HG03442 (cell line): ENCODE data around the gene UGT1A8.
"Not testable (repeated sequence)": the region's sequence is repeated elsewhere in the genome, so short reads cannot be mapped to it uniquely, and the experiment has no call there.

Source experiments
- ATAC-seq: cut with Tn5 transposase; IDR thresholded peaks from one replicate; pipeline ENCODE4 v1.9.1; 2021; ENCODE audit warnings: mild to moderate bottlenecking, moderate library complexity; ENCODE audit not compliant: unreplicated experiment

UGT1A8 gene

DNA sequence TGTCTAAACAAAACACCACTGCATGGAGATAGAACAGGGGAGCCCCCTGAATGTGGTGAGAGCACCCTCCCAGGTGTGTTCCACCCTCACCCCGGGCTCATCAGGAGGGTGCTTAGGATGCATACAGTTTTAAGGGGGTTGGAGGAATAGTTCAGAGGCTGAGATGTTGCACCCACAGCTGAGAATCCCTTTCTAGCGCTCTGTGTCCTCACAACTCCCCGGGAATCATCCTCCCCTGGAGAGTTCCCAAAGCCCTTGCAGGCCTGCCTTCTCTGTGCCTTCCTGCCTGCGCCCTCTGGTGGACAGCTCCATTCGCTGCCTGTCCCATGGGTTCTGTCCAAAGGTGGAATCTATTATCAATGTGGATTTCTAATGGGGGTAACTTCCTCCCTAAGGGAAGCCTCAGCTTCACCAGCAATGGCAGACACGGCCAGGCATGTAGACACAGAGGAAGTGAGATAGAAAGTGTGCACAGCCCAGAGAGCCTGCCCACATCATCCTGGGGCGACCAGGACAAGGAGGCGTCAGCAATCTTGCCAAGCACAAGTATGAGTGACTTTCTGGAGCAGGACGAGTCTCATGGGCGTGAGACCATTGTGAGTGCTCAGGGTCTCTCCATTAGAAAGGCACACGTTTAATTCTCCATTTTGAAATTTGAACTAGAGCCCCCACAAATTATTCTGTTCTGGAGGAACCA lies 94.0 kb downstream of the UGT1A8 start:
- ATAC-seq: no peak

DNA sequence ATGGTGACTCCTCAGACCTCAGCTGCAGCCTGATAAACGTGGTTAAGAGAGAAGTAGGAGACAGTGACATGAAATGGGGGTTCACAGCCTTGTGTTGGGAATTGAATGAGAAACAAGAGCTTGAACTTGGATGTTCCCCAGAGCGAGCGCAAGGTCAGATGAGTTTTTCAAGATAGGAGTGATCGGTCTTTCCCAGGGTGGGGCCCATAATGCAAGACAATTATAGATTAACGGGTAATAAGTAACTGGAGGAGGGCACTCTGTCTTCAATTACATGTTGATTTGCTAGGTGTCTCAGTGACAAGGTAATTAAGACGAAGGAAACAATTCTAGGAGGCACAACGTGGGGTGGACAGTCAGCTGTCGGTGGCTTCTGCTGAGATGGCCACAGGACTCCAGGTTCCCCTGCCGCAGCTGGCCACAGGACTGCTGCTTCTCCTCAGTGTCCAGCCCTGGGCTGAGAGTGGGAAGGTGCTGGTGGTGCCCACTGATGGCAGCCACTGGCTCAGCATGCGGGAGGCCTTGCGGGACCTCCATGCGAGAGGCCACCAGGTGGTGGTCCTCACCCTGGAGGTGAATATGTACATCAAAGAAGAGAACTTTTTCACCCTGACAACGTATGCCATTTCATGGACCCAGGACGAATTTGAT lies 95.3 kb downstream of the UGT1A8 start, which contains the start of gene UGT1A5:
UGT1A5 (plus strand) TSS at position 297 of the 651 bp plus-strand sequence; CDS start at position 382, 85 bp downstream.
- ATAC-seq: no peak

DNA sequence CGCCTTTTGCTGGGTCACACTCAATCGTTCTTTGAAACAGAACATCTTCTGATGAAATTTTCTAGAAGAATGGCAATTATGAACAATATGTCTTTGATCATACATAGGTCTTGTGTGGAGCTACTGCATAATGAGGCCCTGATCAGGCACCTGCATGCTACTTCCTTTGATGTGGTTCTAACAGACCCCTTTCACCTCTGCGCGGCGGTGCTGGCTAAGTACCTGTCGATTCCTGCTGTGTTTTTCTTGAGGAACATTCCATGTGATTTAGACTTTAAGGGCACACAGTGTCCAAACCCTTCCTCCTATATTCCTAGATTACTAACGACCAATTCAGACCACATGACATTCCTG lies 95.8 kb downstream of the UGT1A8 start:
- ATAC-seq: no peak

DNA sequence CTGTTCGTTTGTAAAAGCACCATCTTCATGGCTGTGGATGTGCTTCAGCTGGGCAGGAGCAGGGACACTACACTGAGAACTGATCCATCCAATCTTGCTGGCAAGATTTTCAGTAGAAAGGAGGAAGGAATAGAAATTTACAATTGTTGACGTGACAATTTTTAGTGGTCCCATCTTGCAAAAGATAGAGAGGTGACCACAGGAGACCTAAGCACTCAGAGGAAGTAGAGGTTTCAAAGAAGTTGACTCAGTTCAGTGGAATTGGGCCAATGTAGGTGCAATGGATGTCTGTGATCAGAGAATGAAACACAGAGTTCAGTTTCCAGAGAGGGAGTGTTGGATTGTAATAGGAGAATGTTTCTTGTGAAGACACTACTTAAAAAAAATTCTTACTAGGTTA lies 96.7 kb downstream of the UGT1A8 start:
- no peak for ATAC-seq

DNA sequence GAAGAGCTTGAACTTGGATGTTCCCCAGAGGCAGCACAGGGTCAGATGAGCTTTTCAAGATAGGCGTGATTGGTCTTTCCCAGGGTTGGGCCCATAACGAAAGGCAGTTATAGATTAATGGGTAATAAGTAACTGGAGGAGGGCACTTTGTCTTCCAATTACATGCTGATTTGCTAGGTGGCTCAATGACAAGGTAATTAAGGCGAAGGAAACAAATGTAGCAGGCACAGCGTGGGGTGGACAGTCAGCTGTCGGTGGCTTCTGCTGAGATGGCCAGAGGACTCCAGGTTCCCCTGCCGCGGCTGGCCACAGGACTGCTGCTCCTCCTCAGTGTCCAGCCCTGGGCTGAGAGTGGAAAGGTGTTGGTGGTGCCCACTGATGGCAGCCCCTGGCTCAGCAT lies 101.1 kb downstream of the UGT1A8 start, which contains the start of gene UGT1A4:
UGT1A4 (plus strand) TSS at position 185 of the 400 bp plus-strand sequence; CDS start at position 270, 85 bp downstream.
- no peak for ATAC-seq

DNA sequence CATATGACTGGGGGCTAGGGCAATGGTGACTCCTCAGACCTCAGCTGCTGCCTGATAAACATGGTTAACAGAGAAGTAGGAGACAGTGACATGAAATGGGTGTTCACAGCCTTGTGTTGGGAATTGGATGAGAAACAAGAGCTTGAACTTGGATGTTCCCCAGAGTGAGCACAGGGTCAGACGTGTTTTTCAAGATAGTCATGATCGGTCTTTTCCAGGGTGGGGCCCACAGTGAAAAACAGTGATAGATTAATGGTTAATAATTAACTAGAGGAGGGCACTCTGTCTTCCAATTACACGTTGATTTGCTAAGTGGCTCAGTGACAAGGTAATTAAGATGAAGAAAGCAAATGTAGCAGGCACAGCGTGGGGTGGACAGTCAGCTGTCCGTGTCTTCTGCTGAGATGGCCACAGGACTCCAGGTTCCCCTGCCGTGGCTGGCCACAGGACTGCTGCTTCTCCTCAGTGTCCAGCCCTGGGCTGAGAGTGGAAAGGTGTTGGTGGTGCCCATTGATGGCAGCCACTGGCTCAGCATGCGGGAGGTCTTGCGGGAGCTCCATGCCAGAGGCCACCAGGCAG lies 111.4 kb downstream of the UGT1A8 start, which contains the start of gene UGT1A3:
UGT1A3 (plus strand) TSS at position 320 of the 579 bp plus-strand sequence; CDS start at position 405, 85 bp downstream.
- ATAC-seq: no peak

DNA sequence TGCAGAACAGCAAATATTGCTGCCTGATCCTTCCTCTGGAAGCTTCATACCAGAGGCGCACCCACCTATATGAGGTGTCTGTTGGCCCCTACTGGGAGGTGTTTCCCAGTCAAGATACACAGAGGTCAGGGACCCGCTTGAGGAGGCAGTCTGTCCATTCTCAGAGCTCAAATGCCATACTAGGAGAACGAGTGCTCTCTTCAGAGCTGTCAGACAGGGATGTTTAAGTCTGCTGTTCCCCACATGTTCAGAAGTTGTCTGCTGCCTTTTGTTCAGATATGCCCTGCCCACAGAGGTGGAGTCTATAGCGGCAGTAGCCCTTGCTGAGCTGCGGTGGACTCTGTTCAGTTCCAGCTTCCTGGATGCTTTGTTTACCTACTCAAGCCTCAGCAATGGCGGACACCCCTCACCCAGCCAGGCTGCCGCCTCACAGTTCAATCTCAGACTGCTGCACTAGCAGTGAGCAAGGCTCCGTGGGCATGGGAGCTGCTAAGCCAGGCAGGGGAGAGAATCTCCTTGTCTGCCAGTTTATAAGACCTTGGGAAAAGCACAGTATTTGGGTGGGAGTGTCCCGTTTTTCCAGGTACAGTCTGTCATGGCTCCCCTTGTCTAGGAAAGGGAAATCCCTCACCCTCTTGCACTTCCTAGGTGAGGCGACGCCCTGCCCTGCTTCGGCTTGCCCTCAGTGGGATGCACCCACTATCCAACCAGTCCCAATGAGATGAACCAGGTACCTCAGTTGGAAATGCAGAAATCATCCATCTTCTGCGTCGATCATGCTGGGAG lies 119.6 kb downstream of the UGT1A8 start:
- ATAC-seq: not testable (repeated sequence)

DNA sequence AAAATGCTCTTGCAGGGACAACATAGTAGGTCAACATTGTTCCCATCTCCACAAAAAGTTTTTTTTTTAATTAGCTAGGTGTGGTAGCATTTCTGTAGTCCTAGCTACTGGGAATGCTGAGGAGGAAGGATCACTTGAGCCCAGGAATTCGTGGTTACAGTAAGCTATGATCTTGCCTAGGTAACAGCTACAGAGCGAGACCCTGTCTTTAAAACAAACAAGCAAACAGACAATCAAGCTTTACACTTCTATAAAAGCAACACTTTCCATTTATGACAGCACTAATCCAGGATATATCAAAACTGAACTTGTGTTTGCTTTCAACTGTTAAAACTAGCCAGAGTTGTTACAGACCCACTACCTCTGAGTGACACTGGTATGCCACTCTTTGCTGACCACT lies 123.4 kb downstream of the UGT1A8 start:
- no peak for ATAC-seq

DNA sequence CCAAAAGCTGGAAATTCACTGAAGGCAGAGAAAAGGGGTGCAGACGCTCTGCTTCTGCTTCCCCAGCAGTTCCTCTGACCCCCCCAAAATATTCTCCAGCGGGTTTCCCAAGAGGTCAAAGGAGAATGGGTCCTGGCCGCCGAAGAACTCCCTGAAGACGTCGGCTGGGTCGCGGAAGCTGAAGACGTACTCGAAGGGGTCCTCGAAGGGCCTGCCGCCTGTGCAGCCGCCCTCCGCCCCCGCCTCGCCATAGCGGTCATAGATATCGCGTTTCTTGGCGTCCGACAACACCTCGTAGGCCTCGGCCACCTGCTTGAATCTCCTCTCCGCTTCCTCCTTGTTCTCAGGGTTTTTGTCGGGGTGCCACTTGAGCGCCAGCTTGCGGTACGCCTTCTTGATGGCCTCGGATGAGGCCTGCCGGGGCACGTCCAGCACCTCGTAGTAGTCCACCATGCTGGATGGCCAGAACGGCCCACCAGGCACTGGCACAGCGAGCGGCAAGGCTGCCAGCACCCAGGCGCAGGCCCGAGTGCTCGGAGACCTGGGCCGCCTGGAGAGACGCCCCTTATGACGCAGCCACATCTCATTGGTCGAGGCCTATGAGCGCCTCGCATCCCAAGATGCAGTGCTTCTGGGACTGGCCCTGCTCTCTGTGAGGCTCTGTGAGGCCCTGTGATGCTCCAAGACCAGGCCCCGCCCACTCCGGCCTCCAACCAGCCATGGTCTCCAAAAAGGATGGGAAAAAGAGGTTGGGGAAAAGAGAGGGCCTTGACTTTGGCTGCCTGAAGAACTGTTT lies 126.2 kb downstream of the UGT1A8 start:
- no peak for ATAC-seq

DNA sequence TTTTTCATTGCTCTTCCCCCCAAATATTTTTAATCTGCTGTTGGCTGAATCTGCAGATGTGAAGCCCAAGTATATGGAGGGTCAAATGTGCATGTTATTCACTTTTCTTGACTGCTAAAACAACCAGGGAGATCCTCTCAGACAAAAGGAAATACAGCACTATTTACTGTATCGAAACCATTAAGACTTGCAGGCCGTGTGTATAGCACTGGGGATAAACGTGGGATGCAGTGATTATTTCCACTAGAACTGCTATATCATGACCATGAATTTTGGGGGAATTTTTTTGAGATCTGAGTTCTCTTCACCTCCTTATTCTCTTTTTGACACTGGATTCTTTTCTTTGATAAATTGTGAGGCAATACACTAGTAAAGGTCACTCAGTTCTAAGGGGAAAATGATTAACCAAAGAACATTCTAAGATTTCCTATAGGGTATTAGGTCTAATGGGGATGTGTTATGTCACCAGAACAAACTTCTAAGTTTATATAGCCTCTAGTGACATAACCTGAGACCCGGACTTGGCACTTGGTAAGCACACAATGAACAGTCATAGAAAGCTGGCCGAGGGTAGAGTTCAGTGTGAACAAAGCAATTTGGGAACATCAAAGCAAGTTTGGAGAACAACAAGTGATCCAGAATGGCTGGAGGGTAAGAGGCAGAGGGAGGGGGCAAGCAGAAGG lies 127.8 kb downstream of the UGT1A8 start:
- ATAC-seq: no peak

DNA sequence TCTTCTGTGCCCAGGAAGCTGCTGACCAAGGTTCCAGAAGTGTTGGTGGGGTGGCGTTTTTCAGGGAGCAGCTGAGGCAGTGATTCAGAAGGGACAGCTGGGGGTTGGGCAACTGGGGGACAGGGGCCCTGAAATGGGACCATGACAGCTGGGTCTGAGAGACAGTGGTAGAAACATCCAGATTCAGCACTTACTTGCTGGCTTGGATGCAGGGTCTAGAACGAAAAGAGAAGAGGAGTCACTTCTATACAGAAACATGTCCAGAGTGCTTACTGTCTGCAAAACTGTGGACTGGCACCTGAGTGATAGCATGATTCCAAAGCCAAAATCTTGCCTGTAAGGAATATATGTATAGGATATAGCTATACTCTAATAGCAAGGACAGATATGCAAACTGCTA lies 128.4 kb downstream of the UGT1A8 start:
- ATAC-seq: not testable (repeated sequence)

DNA sequence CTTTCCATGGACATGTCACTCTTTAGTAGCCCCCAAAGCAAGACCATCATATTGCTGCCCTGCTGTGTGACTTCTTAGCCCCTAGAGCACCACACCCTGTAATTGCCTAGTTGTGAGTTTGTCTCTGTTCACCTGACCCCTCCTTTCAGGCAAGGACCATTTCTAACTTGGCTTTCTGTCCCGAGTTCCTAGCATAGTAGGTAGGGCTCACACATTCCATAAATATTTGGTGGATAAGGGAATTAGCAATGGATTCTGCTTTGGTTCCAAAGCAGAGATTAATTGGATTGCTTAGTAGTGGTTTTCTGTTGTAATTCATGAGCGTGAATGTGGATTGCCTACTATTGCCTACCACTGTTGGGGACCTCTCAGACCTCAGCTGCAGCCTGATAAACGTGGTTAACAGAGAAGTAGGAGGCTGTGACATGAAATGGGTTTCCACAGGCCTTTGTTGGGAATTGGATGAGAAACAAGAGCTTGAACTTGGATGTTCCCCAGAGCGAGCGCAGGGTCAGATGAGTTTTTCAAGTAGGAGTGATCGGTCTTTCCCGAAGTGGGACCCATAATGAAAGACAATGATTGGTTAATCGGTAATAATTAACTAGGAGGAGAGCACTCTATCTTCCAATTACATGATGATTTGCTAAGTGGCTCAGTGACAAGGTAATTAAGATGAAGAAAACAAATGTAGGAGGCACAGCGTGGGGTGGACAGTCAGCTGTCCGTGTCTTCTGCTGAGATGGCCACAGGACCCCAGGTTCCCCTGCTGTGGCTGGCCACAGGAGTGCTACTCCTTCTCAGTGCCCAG lies 129.2 kb downstream of the UGT1A8 start:
- no peak for ATAC-seq

DNA sequence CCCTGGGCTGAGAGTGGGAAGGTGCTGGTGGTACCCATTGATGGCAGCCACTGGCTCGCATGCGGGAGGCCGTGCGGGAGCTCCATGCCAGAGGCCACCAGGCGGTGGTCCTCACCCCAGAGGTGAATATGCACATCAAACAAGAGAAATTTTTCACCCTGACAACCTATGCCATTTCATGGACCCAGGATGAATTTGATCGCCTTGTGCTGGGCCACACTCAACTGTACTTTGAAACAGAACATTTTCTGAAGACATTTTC lies 129.8 kb downstream of the UGT1A8 start:
- no peak for ATAC-seq

DNA sequence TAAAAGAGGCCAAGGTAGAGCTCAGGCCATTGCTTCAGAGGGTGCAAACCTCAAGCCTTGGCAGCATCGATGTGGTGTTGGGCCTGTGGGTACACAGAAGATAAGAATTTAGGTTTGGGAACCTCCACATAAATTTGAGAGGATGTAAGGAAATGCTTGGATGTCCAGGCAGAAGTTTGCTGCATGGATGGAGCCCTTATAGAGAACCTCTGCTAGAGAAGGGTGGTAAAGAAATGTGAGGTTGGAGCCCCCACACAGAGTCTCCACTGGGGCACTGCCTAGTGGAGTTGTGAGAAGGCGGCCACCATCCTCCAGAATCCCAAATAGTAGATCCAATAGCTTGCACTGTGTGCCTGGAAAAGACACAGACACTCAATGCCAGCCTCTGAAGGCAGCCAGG lies 133.3 kb downstream of the UGT1A8 start:
- ATAC-seq: not testable (repeated sequence)

DNA sequence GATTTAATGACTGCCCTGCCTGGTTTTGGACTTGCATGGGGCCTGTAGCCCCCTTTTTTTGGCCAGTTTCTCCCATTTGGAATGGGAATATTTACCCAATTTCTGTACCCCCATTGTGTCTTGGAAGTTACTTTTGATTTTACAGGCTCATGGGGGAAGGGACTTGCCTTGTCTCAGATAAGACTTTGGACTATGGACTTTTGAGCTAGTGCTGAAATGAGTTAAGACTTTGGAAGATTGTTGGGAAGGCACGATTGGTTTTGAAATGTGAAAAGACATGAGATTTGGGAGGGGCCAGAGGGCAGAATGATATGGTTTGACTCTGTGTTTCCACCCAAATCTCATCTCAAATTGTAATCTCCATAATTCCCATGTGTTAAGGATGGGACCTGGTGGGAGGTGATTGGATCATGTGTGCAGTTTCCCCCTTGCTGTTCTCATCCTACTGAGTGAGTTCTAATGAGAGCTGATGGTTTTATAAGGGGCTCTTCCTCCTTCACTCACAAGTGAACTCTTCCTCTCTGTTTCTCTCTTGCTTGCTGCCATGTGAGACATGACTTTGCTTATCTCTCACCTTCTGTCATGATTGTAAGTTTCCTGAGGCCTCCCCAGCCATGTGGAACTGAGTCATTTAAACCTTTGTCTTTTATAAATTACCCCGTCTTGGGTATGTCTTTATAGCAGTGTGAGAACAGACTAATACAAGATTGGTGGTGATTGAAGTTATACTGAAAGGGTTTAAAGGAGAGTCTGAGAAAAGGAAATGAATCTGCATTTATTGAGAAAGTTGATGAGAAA lies 134.0 kb downstream of the UGT1A8 start:
- not testable (repeated sequence) for ATAC-seq

DNA sequence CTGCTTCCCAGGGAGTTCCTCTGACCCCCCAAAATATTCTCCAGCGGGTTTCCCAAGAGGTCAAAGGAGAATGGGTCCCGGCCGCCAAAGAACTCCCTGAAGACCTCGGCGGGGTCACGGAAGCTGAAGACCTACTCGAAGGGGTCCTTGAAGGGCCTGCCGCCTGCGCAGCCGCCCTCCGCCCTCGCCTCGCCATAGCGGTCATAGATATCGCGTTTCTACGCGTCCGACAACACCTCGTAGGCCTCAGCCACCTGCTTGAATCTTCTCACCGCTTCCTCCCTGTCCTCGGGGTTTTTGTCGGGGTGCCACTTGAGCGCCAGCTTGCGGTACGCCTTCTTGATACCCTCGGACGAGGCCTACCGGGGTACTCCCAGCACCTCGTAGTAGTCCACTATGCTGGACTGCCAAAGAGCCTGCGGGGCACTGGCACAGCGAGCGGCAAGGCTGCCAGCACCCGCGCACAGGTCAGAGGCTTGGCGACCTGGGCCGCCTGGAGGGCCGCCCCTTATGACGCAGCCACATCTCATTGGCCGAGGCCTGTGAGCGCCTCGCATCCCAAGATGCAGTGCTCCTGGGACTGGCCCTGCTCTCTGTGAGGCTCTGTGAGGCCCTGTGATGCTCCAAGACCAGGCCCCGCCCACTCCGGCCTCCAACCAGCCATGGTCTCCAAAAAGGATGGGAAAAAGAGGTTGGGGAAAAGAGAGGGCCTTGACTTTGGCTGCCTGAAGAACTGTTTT lies 137.6 kb downstream of the UGT1A8 start:
- no peak for ATAC-seq

DNA sequence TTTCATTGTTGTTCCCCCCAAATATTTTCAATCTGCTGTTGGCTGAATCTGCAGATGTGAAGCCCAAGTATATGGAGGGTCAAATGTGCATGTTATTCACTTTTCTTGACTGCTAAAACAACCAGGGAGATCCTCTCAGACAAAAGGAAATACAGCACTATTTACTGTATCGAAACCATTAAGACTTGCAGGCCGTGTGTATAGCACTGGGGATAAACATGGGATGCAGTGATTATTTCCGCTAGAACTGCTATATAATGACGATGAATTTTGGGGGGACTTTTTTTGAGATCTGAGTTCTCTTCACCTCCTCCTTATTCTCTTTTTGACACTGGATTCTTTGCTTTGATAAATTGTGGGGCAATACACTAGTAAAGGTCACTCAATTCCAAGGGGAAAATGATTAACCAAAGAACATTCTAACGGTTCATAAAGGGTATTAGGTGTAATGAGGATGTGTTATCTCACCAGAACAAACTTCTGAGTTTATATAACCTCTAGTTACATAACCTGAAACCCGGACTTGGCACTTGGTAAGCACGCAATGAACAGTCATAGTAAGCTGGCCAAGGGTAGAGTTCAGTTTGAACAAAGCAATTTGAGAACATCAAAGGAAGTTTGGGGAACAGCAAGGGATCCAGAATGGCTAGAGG lies 139.1 kb downstream of the UGT1A8 start:
- ATAC-seq: no peak
